Activated CD8-positive, alpha-beta memory T cell treated with anti-CD3 and anti-CD28 coated beads for 48 hours (primary cell): Measurements from ENCODE around the gene CAMSAP3.
"Not testable (repeated sequence)": the region's sequence is repeated elsewhere in the genome, so short reads cannot be mapped to it uniquely, and the experiment has no call there.

ENCODE experiments used
- DNase-seq, 3 experiments: peaks; one replicate each; pipeline ENCODE4 v3.0.0-alpha.2; 2020; ENCODE audit warnings: low read depth in 2 of 3, low spot score in 2 of 3

CAMSAP3 gene

DNA sequence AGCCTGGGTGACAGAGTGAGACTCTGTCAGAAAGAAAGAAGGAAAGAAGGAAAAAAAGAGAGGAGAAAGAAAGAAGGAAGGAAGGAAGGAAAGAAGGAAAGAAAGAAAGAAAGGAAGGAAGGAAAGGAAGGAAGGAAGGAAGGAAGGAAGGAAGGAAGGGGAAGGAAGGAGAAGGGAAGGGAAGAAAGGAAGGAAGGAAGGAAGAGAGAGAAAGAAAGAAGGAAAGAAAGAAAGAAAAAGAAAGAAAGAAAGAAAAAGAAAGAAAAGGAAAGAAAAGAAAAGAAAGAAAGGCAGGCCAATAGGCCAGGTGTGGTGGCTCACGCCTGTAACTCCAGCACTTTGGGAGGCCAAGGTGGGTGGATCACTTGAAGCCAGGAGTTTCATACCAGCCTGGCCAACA lies 18.2 kb upstream of the CAMSAP3 start:
- DNase-seq, result not testable (repeated sequence)

DNA sequence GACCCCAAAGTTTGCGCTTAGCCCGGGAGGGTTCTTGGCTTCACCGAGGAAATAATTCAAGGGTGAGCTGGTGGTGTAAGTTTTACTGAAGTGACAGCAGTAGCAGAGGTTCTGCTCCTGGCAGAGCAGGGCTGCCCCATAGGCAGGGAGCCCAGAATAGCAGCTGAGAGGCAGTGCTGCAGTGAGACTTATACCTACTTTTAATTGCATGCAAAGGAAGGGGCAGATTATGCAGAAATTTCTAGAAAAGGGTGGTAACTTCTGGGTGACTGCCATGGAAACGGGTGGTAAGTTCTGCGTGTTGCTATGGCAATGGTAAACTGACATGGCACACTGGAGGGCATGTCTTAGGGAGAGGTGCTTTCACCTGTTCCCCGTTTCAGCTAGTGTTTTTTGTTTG lies 17.5 kb upstream of the CAMSAP3 start:
- DNase-seq, result no peak

DNA sequence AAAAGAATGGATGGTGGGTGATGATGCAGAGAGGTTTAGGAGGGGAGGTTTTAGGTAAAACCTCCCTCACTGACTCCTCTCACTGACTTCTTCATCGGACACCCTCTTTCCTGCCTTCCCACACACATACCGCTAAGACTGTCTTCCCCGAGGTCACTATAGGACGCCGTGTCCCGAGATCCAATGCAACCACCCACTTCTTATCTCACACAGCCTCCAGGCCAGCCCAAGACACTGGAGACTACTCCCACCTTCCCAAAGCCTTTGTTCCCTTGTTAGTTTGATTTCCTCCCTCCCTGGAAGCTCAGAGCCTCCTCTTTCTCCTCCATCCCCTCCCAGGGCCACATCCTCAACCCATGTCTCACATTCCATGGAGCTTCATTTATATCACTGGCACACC lies 16.5 kb upstream of the CAMSAP3 start:
- no peak for DNase-seq

DNA sequence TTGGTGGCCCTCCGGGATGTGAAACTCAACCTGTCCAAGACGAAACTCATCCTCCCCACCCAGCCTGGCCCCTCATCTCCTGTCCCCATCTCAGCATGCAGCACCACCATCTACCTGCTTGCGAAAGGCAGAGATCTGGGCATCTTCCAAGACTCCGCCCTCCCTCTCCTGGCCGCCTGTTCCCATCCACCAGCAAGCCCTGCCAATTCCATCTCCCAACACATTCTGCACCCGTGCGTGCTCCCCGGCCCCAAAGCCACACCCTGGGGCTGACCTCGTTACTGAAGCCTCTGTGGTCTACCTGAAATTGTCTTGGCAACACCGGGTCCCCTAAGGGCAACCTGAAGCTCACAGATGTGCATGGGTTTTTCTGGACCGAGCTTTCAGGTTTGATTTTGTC lies 13.2 kb upstream of the CAMSAP3 start:
- no peak for DNase-seq

DNA sequence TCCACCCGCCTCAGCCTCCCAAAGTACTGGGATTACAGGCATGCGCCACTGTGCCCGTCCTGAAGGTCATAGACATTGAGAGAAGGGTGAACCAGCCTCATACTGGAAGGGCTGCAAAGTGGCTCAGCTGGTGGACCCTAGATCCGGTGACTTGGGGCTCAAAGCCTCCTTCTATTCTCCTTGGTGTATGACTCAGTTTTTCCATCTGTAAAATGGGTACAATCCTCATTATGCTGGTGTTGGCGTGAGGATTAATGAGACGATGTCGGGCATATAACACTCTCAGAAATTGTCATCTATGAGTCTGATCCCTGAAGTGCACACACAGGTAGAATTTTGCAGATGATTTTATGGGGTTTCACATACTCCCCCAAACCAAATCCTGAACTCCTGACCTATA lies 5.8 kb upstream of the CAMSAP3 start:
- DNase-seq, result no peak

DNA sequence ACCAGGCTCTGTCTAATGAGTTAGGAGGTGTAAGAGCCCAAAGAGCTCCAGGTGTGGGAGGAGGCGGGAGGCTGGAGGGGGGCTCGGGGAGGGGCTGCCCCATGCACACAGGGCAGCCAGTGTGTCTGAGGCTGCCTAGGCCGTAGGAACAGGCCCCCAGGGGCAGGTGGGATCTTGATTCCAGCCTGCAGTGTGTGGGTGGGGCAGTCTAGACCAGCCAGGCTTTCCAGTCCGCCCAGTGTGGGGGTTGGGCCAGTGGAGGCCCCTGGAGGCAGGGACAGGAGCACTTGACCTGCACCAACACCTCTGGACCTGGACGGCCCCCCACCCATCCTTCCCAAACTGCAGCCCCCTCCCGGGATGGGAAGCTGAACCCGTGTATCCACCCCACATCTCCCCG lies 5.4 kb upstream of the CAMSAP3 start:
- DNase-seq, result no peak

DNA sequence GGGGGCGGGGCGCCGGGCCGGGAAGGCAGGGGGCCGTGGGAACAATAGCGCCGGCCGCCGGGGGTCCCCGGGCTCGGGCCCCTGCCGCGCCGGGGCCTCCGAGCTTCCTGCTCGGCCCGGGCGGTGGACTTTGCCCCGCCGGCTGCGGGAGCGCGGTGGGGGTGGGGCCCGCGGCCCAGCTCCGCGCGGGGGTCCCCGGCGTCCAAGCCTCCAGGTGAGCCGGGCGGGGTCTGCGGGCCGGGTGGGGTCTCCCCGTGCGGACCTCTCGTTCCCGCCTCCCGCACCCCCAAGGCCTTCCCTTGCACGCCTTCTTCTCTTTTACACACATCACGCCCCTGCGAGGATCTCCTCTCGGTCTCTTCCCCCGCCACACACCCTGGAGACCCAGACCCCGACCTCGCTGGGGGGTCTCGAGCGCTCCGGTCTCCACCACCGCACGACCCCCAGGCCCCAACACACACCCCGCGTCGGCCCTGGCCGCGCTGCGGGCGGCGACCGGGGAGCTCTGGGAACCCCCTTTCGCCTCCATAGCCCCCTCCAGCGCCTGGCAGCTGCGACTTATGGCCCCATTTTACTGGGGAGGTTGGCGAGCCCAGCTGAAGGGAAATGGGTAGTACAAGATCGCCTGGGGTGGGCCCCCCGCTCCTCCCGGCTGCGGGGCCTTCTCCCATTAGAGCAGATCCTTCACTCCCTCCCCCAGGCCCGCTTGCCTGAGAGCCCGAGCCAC lies 711 bp downstream of the CAMSAP3 start:
- no peak for DNase-seq

DNA sequence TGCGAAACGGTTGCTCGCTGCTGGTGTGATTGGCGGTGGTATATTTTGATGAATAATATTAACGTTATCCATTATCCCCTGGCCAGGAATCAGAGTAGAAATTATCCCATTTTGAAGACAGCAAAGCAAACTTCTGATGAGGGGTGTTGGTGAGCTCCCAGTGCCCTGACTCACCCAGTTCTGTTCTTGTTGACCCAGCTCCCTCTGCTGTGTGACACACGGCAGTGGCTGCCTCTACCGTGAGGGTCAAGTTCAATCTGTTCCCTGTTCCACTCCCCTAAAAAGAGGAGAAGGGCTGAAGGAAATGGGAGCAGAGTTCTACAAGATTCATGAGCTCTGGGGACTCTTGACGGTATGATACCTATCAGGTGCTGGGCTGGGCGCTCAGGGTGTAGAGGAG lies 2.0 kb downstream of the CAMSAP3 start:
- DNase-seq, result no peak

DNA sequence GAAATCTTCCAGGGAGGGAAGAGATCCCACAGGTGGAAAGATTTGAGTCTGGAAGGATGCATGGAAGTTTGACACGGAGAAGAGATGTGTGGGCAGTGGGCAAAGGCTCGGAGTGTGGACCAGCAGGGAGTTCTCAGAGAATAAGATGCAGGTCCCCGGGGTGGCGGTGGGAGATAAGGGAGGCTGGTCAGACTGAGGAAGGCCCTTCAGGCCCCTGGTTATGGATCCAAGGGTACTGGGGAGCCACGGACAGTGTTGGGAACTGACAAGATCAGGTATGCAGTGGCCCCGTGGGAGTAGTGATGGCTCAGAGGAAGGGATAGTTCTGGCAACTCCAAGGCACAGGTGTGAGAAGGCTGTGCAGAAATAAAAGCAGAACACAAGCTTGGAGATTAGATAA lies 2.5 kb downstream of the CAMSAP3 start:
- no peak for DNase-seq

DNA sequence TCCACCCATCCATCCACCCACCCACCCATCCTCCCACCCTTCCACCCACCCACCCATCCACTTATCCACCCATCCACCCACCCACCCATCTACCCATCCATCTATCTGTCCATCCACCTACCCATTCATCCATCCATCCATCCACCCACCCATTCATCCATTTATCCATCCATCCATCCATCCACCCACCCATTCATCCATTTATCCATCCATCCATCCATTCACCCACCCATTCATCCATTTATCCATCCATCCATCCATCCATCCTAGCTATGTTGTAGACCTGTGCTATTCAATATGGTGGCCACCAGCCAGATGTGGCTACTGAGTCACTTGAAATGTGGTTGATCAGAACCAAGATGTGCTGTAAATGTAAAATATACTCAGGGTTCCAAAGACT lies 5.1 kb downstream of the CAMSAP3 start:
- DNase-seq, result no peak

DNA sequence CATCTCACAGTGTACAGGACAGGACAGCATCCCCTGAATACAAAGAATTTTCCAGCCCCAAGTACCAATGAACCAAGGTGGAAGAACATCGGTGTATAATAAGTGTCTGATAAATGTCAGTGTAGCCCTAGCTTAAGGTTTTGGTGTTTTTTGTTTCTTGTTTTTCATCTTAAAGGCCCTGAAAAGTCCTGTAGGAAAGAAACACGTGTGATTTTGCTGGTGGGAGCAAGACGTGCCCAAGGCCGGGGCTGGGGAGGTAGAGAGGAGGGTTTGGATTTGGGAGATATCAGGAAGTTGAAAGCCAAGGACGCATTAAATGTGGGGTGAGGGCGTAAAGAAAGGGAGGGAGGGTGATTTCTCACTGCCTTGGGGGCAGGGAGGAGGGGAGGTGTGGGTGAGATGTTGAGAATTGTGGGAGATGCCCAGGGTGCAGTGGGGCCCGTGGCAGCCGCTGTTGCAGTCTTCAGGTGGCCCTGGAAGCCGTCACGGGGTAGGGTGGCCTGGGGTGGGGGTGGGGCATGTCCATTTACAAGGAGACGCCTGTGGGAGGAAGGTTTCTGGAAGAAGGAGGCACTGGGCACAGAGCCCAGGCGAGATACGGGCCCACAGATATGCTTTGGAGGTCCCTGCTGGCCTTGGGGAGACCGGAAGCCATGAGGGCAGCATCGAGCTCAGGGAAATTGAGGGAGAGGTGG lies 6.7 kb downstream of the CAMSAP3 start:
- no peak for DNase-seq

DNA sequence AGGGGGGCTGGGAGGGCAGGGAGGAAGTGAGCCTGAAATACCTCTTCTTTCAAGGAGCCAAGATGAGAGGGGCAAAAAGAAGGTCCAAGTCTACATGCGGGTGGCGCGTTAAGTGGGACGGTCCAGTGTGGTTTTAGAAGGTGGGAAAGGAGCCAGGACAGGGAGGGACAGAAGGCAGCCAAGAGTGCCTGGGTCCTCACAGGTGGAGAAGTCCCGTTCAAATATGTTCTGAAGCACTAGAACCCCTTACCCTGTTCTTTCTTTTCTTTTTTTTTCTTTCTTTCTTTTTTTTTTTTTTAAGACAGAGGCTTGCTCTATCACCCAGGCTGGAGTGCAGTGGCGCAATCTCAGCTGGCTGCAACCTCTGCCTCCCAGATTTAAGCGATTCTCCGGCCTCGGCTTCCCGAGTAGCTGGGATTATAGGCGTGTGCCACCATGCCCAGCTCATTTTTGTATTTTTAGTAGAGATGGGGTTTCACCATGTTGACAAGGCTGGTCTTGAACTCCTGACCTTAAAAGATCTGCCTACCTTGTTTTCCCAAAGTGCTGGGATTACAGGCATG lies 7.4 kb downstream of the CAMSAP3 start:
- no peak for DNase-seq

DNA sequence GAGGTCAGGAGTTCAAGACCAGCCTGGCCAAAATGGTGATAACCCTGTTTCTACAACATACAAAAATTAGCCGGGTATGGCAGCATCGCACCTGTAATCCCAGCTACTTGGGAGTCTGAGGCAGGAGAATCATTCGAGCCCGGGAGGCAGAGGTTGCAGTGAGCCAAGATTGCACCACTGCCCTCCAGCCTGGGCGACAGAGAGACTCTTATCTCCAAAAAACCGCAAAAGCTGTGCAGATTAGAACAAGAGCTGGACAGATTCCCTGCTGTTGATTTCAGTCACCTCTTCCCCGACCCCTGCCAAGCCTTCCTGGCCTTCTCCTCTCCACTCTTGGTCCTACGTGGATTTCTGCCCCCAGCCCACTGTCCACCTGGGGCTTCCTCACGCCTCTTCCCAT lies 8.3 kb downstream of the CAMSAP3 start:
- no peak for DNase-seq

DNA sequence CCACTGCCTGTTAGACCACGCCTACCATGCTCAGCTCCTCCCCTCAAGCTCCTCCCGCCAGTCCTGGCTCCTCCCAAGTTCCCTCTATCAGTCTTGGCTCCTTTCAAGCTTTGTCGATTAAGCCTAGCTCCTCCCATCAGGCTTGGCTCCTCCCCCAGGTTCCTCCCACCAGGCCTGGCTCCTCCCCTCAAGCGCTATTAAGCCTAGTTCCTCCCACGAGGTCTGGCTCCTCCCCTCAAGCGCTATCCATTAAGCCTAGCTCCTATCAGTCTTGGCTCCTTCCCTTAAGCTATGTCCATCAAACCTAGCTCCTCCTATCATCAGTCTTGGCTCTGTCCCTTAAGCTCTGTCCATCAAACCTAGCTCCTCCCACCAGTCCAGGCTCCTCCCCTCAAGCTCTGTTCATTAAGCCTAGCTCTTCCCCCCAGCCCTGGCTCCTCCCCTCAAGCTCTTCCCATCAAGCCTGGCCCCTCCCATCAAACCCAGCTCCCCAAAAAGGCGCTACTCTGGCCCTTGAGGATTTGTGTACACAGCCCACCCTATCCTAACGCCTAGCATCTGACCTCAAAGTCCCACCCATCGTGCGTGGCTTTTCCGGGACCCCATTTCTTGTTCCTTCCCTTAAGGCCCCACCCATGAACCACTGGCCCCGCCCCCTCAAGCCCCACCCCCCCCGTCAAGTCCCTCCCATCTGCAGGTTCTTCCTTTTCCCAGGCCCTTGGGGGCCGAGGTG lies 10.0 kb downstream of the CAMSAP3 start:
- DNase-seq, result no peak

DNA sequence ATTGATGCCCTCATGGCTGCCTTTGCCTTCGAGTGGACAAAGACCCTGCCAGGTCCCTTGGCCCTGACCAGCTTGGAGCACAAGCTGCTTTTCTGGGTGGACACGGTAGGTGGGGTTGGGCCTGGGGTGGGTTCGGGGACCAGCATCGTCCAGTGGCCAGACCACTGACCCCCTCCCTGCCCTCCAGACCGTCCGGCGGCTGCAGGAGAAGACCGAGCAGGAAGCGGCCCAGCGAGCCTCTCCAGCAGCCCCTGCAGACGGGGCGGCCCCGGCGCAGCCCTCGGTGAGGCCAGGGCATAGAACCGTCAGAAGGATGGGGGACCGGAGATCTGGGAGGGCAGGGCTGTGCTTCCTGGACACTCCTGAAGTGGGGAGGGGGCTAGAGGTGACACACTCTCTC lies 10.6 kb downstream of the CAMSAP3 start:
- DNase-seq, result no peak

DNA sequence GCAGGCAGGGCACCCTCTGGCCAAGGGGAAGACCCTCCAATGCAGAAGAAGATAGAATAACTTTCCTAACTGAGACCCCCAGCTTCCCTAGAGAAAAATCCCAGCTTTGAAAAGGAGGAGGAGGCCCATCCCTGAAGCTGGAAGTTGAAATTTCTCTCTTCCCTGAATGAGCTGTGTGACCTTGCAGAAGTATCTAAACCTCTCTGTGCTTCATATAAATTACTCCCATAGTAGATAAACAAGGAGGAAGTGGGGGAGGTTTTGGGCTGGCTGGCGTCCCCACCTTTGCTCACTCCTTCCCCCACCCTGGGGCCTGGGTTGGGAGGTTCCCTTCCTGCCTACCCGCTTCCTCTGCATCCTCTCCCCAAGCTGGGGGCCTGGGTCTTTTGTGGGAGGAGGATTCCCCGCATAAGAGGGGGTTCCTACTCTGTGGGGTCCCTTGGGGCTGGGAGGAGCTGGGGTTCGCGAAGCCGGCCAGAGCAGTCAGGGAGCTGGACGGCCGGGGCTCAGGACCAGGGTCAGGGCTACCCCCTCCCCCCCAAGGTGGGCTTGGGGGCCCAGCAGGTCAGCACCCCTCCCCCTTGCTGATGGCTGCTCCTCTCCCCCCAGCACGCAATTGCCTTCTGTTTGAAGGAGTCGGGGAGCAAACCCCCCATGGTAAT lies 11.7 kb downstream of the CAMSAP3 start:
- no peak for DNase-seq

DNA sequence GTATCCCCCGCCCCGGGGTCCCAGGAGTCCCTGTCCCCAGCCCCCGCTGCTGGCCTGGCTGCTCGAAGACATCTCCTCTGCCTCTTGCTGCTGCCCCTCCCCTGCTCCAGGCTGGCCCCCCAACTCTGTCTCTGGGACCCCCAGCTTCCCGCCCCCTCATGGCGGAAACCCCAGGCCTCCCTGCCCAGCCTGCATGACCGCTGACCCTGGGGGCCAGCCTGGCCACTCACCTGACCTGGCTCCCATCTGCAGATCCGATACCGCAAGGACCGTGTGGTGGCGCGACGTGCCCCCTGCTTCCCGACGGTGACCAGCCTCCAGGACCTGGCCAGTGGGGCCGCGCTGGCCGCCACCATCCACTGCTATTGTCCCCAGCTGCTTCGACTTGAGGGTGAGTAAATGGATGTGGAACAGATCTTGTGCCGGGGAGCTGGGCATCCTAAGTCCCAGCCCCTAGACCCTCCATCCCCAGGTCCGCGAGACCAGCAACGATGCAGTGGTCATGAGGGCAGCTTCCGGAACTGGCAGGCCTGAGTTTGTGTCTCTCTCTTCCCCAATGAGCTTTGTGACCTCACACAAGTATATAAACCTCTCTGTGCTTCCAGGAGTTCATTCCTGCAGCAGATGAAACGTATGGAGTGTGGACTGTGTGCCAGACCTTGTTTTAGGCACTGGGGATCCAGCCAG lies 12.4 kb downstream of the CAMSAP3 start:
- no peak for DNase-seq

DNA sequence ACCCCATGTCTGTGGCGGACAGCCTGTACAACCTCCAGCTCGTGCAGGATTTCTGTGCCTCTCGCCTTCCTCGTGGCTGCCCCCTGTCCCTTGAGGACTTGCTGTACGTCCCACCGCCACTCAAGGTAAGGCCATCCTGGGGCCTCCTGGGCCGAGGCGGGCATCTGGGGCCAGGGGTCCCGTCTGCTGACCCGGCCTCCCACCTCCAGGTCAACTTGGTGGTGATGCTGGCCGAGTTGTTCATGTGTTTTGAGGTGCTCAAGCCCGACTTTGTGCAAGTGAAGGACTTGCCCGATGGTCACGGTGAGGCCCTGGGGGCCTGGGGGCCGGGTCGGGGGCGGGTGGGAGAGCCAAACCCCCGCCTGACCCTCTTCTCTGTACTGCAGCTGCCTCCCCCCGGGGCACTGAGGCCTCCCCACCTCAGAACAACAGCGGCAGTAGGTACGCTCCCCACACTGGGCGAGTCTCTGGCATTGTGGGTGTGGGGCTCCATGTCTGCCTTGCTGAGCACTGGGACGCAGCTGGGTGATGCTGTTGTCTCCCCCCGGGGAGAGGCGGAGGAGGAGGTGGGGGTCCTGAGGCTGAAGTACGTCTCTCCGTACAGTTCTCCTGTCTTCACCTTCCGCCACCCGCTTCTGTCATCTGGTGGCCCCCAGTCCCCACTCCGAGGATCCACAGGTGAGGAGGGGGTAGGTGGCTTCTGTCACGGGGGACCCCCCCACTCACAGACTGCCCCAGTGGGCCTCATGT lies 15.0 kb downstream of the CAMSAP3 start:
- no peak for DNase-seq

DNA sequence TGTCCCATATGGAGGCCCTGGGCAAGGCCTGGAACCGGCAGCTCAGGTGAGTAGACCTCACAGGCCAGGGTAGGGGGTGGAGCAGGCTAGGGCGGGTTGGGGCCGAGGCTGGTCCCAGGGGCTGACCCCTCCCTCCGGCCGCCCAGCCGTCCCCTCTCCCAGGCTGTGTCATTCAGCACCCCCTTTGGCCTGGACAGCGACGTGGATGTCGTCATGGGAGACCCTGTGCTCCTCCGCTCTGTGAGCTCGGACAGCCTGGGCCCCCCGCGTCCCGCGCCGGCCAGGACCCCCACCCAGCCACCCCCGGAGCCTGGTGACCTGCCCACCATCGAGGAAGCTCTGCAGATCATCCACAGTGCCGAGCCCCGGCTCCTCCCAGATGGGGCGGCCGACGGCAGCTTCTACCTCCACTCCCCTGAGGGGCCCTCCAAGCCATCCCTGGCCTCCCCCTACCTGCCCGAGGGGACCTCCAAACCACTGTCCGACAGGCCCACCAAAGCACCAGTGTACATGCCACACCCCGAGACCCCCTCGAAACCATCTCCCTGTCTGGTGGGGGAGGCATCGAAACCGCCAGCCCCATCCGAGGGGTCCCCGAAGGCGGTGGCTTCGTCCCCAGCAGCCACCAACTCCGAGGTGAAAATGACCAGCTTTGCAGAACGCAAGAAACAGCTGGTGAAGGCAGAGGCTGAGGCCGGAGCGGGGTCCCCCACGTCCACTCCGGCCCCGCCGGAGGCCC lies 16.0 kb downstream of the CAMSAP3 start:
- no peak for DNase-seq
